IMR-90 (cell line): Measurements from ENCODE around the gene CFAP221. TPM values are rescaled to one million over a fixed set of nuclear protein-coding genes. Genes with fewer than 3 reads are reported as not detected.

Experiments used
- ATAC-seq: fragments of 200-7000 bp; cut with Tn5 transposase; 2 replicates; pipeline ENCODE4 v1.9.1; 2020; ENCODE audit warnings: low read depth, mild to moderate bottlenecking, moderate library complexity
- BruUV-seq: library from RNA; stranded (reverse); fragments of 400-500 nt; replicated peaks from 2 replicates; lab custom pipeline; 2021; lab: Mats Ljungman, UMichigan
- CTCF ChIA-PET: fragments of 300-600 bp; formaldehyde crosslinking; extraction: SDS; loops from one replicate; lab custom pipeline; 2021; ENCODE audit warnings: antibody characterized with exemption; lab: Yijun Ruan, JAX
- POLR2A ChIA-PET: fragments of 300-600 bp; sonication (Branson Sonifier 250); formaldehyde crosslinking; loops from one replicate; lab custom pipeline; 2022; ENCODE audit warnings: antibody characterized with exemption; ENCODE audit not compliant: unreplicated experiment; lab: Charles Lee
- DNase-seq: peaks from one replicate; pipeline ENCODE4 v3.0.0; 2013
- H2AFZ ChIP-seq: replicated peaks from 2 replicates; pipeline ENCODE3; 2013; ENCODE audit warnings: low read length, mild to moderate bottlenecking; ENCODE audit not compliant: poor library complexity
- H2AK5ac ChIP-seq: 2 replicates; pipeline ENCODE4 v1.6.1; 2013; ENCODE audit warnings: low read depth, low read length, inconsistent platforms
- H2AK9ac ChIP-seq: replicated peaks from 2 replicates; pipeline ENCODE3; 2013; ENCODE audit warnings: mild to moderate bottlenecking, low read depth, low read length, moderate library complexity; ENCODE audit not compliant: poor library complexity
- H2BK120ac ChIP-seq: 2 replicates; pipeline ENCODE4 v1.6.1; 2013; ENCODE audit warnings: low read depth, low read length, inconsistent platforms
- H2BK15ac ChIP-seq: 3 replicates; pipeline ENCODE4 v1.6.1; 2013; ENCODE audit warnings: low read depth, low read length, inconsistent platforms
- H2BK20ac ChIP-seq: 2 replicates; pipeline ENCODE4 v1.6.1; 2013; ENCODE audit warnings: low read depth, mild to moderate bottlenecking, inconsistent platforms, low read length, moderate library complexity
- H2BK5ac ChIP-seq: 2 replicates; pipeline ENCODE4 v1.6.1; 2013; ENCODE audit warnings: mild to moderate bottlenecking, low read depth, low read length, inconsistent platforms; ENCODE audit not compliant: poor library complexity, severe bottlenecking
- H3K14ac ChIP-seq: replicated peaks from 2 replicates; pipeline ENCODE4 v1.6.1; 2013; ENCODE audit warnings: low read depth, low read length, inconsistent platforms
- H3K18ac ChIP-seq: 2 replicates; pipeline ENCODE4 v1.6.1; 2013; ENCODE audit warnings: low read depth, low read length, control low read depth
- H3K23ac ChIP-seq: 2 replicates; pipeline ENCODE4 v1.6.1; 2013; ENCODE audit warnings: low read depth, low read length, inconsistent platforms
- H3K27ac ChIP-seq: 2 replicates; pipeline ENCODE4 v1.5.1; 2013; ENCODE audit warnings: mild to moderate bottlenecking, control low read depth, low read length; ENCODE audit not compliant: insufficient read depth
- H3K27me3 ChIP-seq: 2 replicates; pipeline ENCODE4 v1.6.1; 2013; ENCODE audit warnings: low read length; ENCODE audit not compliant: control insufficient read depth, insufficient read depth
- H3K36me3 ChIP-seq: 2 replicates; pipeline ENCODE4 v1.6.1; 2013; ENCODE audit warnings: low read length, mixed read lengths; ENCODE audit not compliant: control insufficient read depth, insufficient read depth
- H3K4ac ChIP-seq: 2 replicates; pipeline ENCODE4 v1.6.1; 2013; ENCODE audit warnings: low read depth, low read length, inconsistent platforms
- H3K4me1 ChIP-seq: 2 replicates; pipeline ENCODE4 v1.6.1; 2013; ENCODE audit warnings: low read length, mixed read lengths; ENCODE audit not compliant: control insufficient read depth, insufficient read depth
- H3K4me2 ChIP-seq: 2 replicates; pipeline ENCODE4 v1.6.1; 2013; ENCODE audit warnings: low read depth, mild to moderate bottlenecking, control low read depth, low read length, moderate library complexity
- H3K4me3 ChIP-seq: 2 replicates; pipeline ENCODE4 v1.5.1; 2013; ENCODE audit warnings: low read depth, mild to moderate bottlenecking, control low read depth, low read length, moderate library complexity; ENCODE audit not compliant: insufficient read depth
- H3K56ac ChIP-seq: 2 replicates; pipeline ENCODE4 v1.6.1; 2013; ENCODE audit warnings: low read length, inconsistent platforms; ENCODE audit not compliant: insufficient read depth; ENCODE audit errors: extremely low read depth
- H3K79me1 ChIP-seq, 2 experiments: 2 replicates each; pipeline ENCODE4 v1.6.1; 2013; ENCODE audit warnings: low read length in 2 of 2, inconsistent platforms in 1 of 2, low read depth in 1 of 2
- H3K9ac ChIP-seq: 2 replicates; pipeline ENCODE4 v1.6.1; 2013; ENCODE audit warnings: low read depth, low read length, control low read depth
- H3K9me1 ChIP-seq: 2 replicates; pipeline ENCODE4 v1.6.1; 2013; ENCODE audit warnings: low read length, inconsistent platforms; ENCODE audit not compliant: insufficient read depth
- H3K9me3 ChIP-seq: 2 replicates; pipeline ENCODE4 v1.6.1; 2013; ENCODE audit warnings: low read length; ENCODE audit not compliant: control insufficient read depth, insufficient read depth
- H4K20me1 ChIP-seq: 2 replicates; pipeline ENCODE4 v1.6.1; 2013; ENCODE audit warnings: low read length, inconsistent platforms; ENCODE audit not compliant: insufficient read depth
- H4K5ac ChIP-seq: 2 replicates; pipeline ENCODE4 v1.6.1; 2013; ENCODE audit warnings: mild to moderate bottlenecking, low read depth, low read length, control low read depth
- H4K8ac ChIP-seq, 2 experiments: 2 replicates each; pipeline ENCODE4 v1.6.1; 2013; ENCODE audit warnings: low read depth in 2 of 2, low read length in 2 of 2, control low read depth in 1 of 2, inconsistent platforms in 1 of 2
- H4K91ac ChIP-seq: 2 replicates; pipeline ENCODE4 v1.6.1; 2013; ENCODE audit warnings: low read depth, low read length, inconsistent platforms; ENCODE audit not compliant: insufficient read depth
- BHLHE40 ChIP-seq: fragments of 150-350 bp; IDR thresholded peaks from 2 replicates; pipeline ENCODE4 v1.6.1; 2016; ENCODE audit warnings: mild to moderate bottlenecking, low read depth, low read length
- CEBPB ChIP-seq: IDR thresholded peaks from 2 replicates; pipeline ENCODE4 v1.6.1; 2012; ENCODE audit warnings: low read depth, low read length, improper control_type of control experiment
- CHD1 ChIP-seq: IDR thresholded peaks from 2 replicates; pipeline ENCODE4 v1.6.1; 2012; ENCODE audit warnings: low read depth, low read length, improper control_type of control experiment
- FOS ChIP-seq: fragments of 150-350 bp; IDR thresholded peaks from 2 replicates; pipeline ENCODE4 v1.6.1; 2016; ENCODE audit warnings: low read depth, low read length
- MAFK ChIP-seq: IDR thresholded peaks from 2 replicates; pipeline ENCODE4 v1.6.1; 2012; ENCODE audit warnings: low read depth, low read length, improper control_type of control experiment
- NFE2L2 ChIP-seq: fragments of 150-350 bp; IDR thresholded peaks from 2 replicates; pipeline ENCODE4 v1.6.1; 2016; ENCODE audit warnings: low read depth, mild to moderate bottlenecking, low read length
- RAD21 ChIP-seq: IDR thresholded peaks from 2 replicates; pipeline ENCODE4 v1.6.1; 2012; ENCODE audit warnings: low read length, improper control_type of control experiment
- RFX5 ChIP-seq: IDR thresholded peaks from 2 replicates; pipeline ENCODE4 v1.8.0; 2012; ENCODE audit warnings: low read depth, mild to moderate bottlenecking, low read length, moderate library complexity
- WGBS, 2 experiments: methylation state at CpG; one replicate each; pipeline versions ENCODE4 v1.1.5 to v1.1.7; 2013; ENCODE audit warnings: missing lambda C conversion rate in 2 of 2; ENCODE audit not compliant: insufficient read length in 1 of 2; ENCODE audit errors: extremely low coverage in 2 of 2; 5-methylcytosine and 5-hydroxymethylcytosine counted together
- dilution Hi-C: fragments of 300-500 bp; cut with HindIII; formaldehyde crosslinking; loops from one replicate; pipeline ENCODE4 v1.14.3; 2018; ENCODE audit warnings: low sequenced_read_pairs; ENCODE audit not compliant: unreplicated experiment
- in situ Hi-C: fragments of 300-500 bp; cut with MboI; formaldehyde crosslinking; loops from 3 replicates; pipeline ENCODE4 v1.14.3; 2019; ENCODE audit warnings: low sequenced_read_pairs, inconsistent platforms, mixed read lengths
- intact Hi-C: fragments of 100-400 bp; cut with micrococcal nuclease; formaldehyde crosslinking; loops from 2 replicates; pipeline ENCODE4 v1.10.0; 2022
- polyA plus RNA-seq, 3 experiments: library from polyadenylated mRNA; depleted of rRNA; stranded (reverse); fragments of >200 nt; gene quantifications; 2 replicates each; pipeline ENCODE4 v1.2.3, GENCODE V29; 2012; ENCODE audit warnings: low replicate concordance in 1 of 3
- total RNA-seq: library from RNA; depleted of rRNA; stranded (reverse); fragments of >200 nt; gene quantifications from 2 replicates; pipeline ENCODE4 v1.2.3, GENCODE V29; 2012
- TF ChIP-seq, protein P1 (sequence below): fragments of 150-350 bp; IDR thresholded peaks from 2 replicates; pipeline ENCODE4 v1.6.1; 2017; ENCODE audit warnings: mild to moderate bottlenecking, antibody characterized with exemption, low read length, low read depth

The CFAP221 gene
- total and polyA plus RNA-seq, 2 of the 4 experiments (the other 2 are of a cell fraction): not detected

DNA sequence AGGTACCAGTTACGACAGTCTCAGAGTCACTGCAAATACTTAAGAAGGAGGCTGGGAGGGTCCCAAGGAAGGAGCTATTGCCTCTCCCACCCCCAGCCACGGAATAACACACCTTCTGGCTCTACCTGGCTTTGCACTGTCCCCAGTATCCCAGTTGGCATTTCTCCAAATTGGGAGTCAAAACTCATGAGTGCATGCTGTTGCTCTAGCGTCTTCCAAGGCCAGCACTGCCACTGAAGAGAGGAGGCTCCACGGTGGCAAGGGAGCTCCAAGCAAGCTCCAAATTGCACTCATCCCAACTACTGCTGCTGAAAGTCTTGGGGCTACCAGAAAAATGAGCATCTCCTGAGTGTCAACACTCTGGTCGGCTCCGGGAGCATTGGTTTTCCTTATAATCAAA lies 21.6 kb upstream of the CFAP221 start:
- H3K9me1 ChIP-seq: no peaks in the 10 kb centered on the region
- CTCF ChIA-PET: no interaction called here
- no peak overlapping the region for H3K56ac ChIP-seq
- H3K9me3 ChIP-seq: no peaks in the 10 kb centered on the region
- H3K36me3 ChIP-seq: no peaks in the 10 kb centered on the region
- WGBS, 2 experiments: 10% methylated on average over 2 of the region's 6 CpGs; no CpG with 5 or more reads in 1 of the 2 experiments
- no peak overlapping the region for H3K4ac ChIP-seq
- H4K8ac ChIP-seq: no peak overlapping the region
- H2AFZ ChIP-seq: no peak overlapping the region
- no peaks in the 10 kb centered on the region for H4K20me1 ChIP-seq
- no peak overlapping the region for H3K18ac ChIP-seq
- no peak overlapping the region for H4K91ac ChIP-seq
- BruUV-seq: no TSS peak
- H2BK15ac ChIP-seq: no peak overlapping the region
- H2BK20ac ChIP-seq: no peak overlapping the region
- H2BK120ac ChIP-seq: no peak overlapping the region
- in situ Hi-C loops (no loop called here), dilution Hi-C loops (no loop called here), intact Hi-C loops (no loop called here)
- no peak overlapping the region for H4K5ac ChIP-seq
- TF ChIP-seq CHD1 (no peak), NFE2L2 (no peak), FOS (no peak), MAFK (no peak), BHLHE40 (no peak), CEBPB (no peak), RFX5 (no peak), RAD21 (no peak)
- TF ChIP-seq, protein P1, sequence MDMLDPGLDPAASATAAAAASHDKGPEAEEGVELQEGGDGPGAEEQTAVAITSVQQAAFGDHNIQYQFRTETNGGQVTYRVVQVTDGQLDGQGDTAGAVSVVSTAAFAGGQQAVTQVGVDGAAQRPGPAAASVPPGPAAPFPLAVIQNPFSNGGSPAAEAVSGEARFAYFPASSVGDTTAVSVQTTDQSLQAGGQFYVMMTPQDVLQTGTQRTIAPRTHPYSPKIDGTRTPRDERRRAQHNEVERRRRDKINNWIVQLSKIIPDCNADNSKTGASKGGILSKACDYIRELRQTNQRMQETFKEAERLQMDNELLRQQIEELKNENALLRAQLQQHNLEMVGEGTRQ: no peak
- DNase-seq: no peak
- no peaks in the 10 kb centered on the region for H3K79me1 ChIP-seq
- H3K27ac ChIP-seq: no peak overlapping the region
- H3K27me3 ChIP-seq: peaks cover 32% of the 10 kb centered on the region
- no peak overlapping the region for H3K9ac ChIP-seq
- POLR2A ChIA-PET: no interaction called here
- ATAC-seq: no peak
- no peak overlapping the region for H3K4me3 ChIP-seq
- H3K14ac ChIP-seq: no peak overlapping the region
- no peak overlapping the region for H2AK9ac ChIP-seq
- no peaks in the 10 kb centered on the region for H3K4me1 ChIP-seq
- no peak overlapping the region for H2AK5ac ChIP-seq
- no peak overlapping the region for H3K23ac ChIP-seq
- no peak overlapping the region for H3K4me2 ChIP-seq
- H2BK5ac ChIP-seq: no peak overlapping the region
